Panc1 (cell line): ENCODE measurements around the gene CEPT1.

ENCODE experiments used
- CTCF ChIP-seq: fragments of 450-650 bp; IDR thresholded peaks from 2 replicates; pipeline ENCODE4 v1.5.1; 2017; ENCODE audit warnings: mild to moderate bottlenecking
- POLR2AphosphoS5 ChIP-seq: IDR thresholded peaks from 2 replicates; pipeline ENCODE4 v1.6.1; 2012; ENCODE audit warnings: mild to moderate bottlenecking, low read depth, low read length, moderate library complexity

- TF ChIP-seq CTCF (no peak), POLR2AphosphoS5 (no peak)
Observed at GRCh38 chr1:111127923-111128643, 11.9 kb upstream of the CEPT1 start.
